Mucosa of stomach (tissue), 1 donor: ENCODE data around the gene TEX14.

ENCODE experiments used
- H3K27me3 ChIP-seq: one replicate; pipeline ENCODE4 v1.7.0; 2013; ENCODE audit warnings: mild to moderate bottlenecking, low read length; ENCODE audit not compliant: control insufficient read depth, insufficient read depth
- H3K36me3 ChIP-seq: one replicate; pipeline ENCODE4 v1.7.0; 2013; ENCODE audit warnings: low read length; ENCODE audit not compliant: control insufficient read depth, insufficient read depth
- H3K4me1 ChIP-seq: one replicate; pipeline ENCODE4 v1.7.0; 2013; ENCODE audit warnings: mild to moderate bottlenecking, low read length; ENCODE audit not compliant: control insufficient read depth, insufficient read depth
- H3K4me3 ChIP-seq: one replicate; pipeline ENCODE4 v1.7.0; 2013; ENCODE audit warnings: low read length
- H3K9ac ChIP-seq: one replicate; pipeline ENCODE4 v1.7.0; 2013; ENCODE audit warnings: mild to moderate bottlenecking, low read length, moderate library complexity
- H3K9me3 ChIP-seq: one replicate; pipeline ENCODE4 v1.7.0; 2013; ENCODE audit warnings: mild to moderate bottlenecking, low read length, moderate library complexity; ENCODE audit not compliant: control insufficient read depth
- donor health status: Pancreatic carcinoma.

TEX14 gene

GRCh38 chr17:58606934-58607333 lies 84.9 kb downstream of the TEX14 start:
- Histone ChIP-seq H3K9me3 (no peaks in the 10 kb centered on the region), H3K36me3 (no peaks in the 10 kb centered on the region), H3K9ac (no peak overlapping the region), H3K4me1 (no peaks in the 10 kb centered on the region), H3K27me3 (no peaks in the 10 kb centered on the region), H3K4me3 (no peak overlapping the region)

DNA sequence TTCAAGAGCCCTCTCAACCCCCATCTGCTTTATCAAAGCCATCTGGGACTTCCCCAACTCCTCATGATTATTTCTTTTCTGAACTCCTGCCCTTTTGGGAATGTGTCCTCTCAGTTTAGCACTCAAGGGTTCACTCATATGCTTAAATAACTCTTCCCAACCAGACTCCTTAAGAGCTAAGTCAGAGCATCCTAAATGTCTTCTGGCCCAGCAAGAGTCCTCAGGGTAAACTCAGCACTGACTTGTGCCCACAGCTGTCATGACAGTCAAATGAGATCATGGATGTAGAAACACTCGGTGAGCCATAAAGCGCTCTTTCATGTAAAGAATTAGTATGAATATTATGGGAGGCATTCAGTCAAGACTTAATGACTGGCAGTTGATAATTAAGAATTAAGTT lies 85.9 kb downstream of the TEX14 start:
- no peak overlapping the region for H3K9ac ChIP-seq
- no peaks in the 10 kb centered on the region for H3K9me3 ChIP-seq
- no peak overlapping the region for H3K4me3 ChIP-seq
- no peaks in the 10 kb centered on the region for H3K27me3 ChIP-seq
- no peaks in the 10 kb centered on the region for H3K36me3 ChIP-seq
- H3K4me1 ChIP-seq, result no peaks in the 10 kb centered on the region

DNA sequence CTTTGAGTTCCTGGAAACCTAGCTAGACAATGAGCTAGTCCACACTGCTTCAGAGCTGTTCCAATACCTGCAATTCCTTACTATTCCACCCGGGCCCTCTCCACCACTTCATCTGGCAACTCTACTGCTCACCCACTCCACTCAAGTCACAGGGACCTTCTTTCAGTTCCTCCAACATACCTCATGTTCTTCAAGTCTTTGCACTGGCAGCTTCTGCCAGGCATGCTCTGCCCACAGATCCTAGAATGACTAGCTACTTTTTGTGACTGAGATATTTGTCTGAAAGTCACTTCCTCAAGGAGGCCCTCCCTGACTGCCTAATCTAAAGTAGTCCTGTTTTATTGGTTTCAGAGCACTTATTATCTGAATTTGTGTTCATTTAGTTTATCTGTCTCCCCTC lies 86.4 kb downstream of the TEX14 start:
- H3K36me3 ChIP-seq, result no peaks in the 10 kb centered on the region
- no peak overlapping the region for H3K9ac ChIP-seq
- H3K4me3 ChIP-seq, result no peak overlapping the region
- no peaks in the 10 kb centered on the region for H3K4me1 ChIP-seq
- no peaks in the 10 kb centered on the region for H3K9me3 ChIP-seq
- no peaks in the 10 kb centered on the region for H3K27me3 ChIP-seq

- Histone ChIP-seq H3K4me1 (no peaks in the 10 kb centered on the region), H3K9ac (no peak overlapping the region), H3K27me3 (no peaks in the 10 kb centered on the region)
Observed at GRCh38 chr17:58601976-58602375, 89.9 kb downstream of the TEX14 start.

GRCh38 chr17:58597371-58597770 lies 94.5 kb downstream of the TEX14 start:
- no peaks in the 10 kb centered on the region for H3K27me3 ChIP-seq
- H3K4me1 ChIP-seq, result no peaks in the 10 kb centered on the region
- H3K4me3 ChIP-seq, result no peak overlapping the region
- H3K9me3 ChIP-seq, result no peaks in the 10 kb centered on the region
- H3K9ac ChIP-seq, result no peak overlapping the region
- no peaks in the 10 kb centered on the region for H3K36me3 ChIP-seq

More at GRCh38 chr17:58601976-58602375, 89.9 kb downstream of the TEX14 start:
- H3K36me3 ChIP-seq, result no peaks in the 10 kb centered on the region
- H3K4me3 ChIP-seq, result no peak overlapping the region
- H3K9me3 ChIP-seq, result no peaks in the 10 kb centered on the region

- Histone ChIP-seq H3K36me3 (no peaks in the 10 kb centered on the region), H3K4me3 (no peak overlapping the region), H3K4me1 (no peaks in the 10 kb centered on the region), H3K9ac (no peak overlapping the region), H3K27me3 (no peaks in the 10 kb centered on the region), H3K9me3 (no peaks in the 10 kb centered on the region)
Observed at GRCh38 chr17:58595194-58595792, 96.6 kb downstream of the TEX14 start.

GRCh38 chr17:58593123-58593522 lies 98.7 kb downstream of the TEX14 start:
- H3K9ac ChIP-seq, result no peak overlapping the region
- no peaks in the 10 kb centered on the region for H3K9me3 ChIP-seq
- no peak overlapping the region for H3K4me3 ChIP-seq
- no peaks in the 10 kb centered on the region for H3K36me3 ChIP-seq
- no peaks in the 10 kb centered on the region for H3K27me3 ChIP-seq
- H3K4me1 ChIP-seq, result no peaks in the 10 kb centered on the region

GRCh38 chr17:58591455-58591854 lies 100.4 kb downstream of the TEX14 start:
- Histone ChIP-seq H3K9me3 (no peaks in the 10 kb centered on the region), H3K4me3 (no peak overlapping the region), H3K4me1 (no peaks in the 10 kb centered on the region), H3K36me3 (no peaks in the 10 kb centered on the region), H3K27me3 (no peaks in the 10 kb centered on the region), H3K9ac (no peak overlapping the region)

DNA sequence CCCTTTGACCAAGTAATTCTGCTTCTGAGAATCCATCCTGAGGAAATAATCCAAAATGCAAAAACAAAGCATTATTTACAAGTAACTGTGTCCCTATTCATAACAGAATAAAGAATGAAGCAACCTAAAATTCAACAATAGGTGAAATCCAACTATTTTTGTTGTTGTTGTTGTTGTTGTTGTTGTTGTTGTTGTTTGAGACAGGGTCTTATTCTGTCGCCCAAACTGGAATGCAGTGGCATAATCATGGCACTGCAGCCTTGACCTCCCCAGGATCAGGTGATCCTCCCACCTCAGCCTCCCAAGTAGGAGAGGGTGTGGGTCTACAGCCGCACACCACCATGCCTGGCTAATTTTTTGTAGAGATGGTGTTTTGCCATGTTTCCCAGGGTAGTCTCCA lies 101.5 kb downstream of the TEX14 start:
- Histone ChIP-seq H3K9ac (no peak overlapping the region), H3K4me3 (no peak overlapping the region), H3K9me3 (no peaks in the 10 kb centered on the region), H3K27me3 (no peaks in the 10 kb centered on the region), H3K4me1 (no peaks in the 10 kb centered on the region), H3K36me3 (no peaks in the 10 kb centered on the region)

- Histone ChIP-seq H3K4me3 (no peak overlapping the region), H3K9me3 (no peaks in the 10 kb centered on the region), H3K4me1 (no peaks in the 10 kb centered on the region), H3K9ac (no peak overlapping the region), H3K27me3 (no peaks in the 10 kb centered on the region), H3K36me3 (no peaks in the 10 kb centered on the region)
Observed at GRCh38 chr17:58587713-58588117, 104.1 kb downstream of the TEX14 start.

DNA sequence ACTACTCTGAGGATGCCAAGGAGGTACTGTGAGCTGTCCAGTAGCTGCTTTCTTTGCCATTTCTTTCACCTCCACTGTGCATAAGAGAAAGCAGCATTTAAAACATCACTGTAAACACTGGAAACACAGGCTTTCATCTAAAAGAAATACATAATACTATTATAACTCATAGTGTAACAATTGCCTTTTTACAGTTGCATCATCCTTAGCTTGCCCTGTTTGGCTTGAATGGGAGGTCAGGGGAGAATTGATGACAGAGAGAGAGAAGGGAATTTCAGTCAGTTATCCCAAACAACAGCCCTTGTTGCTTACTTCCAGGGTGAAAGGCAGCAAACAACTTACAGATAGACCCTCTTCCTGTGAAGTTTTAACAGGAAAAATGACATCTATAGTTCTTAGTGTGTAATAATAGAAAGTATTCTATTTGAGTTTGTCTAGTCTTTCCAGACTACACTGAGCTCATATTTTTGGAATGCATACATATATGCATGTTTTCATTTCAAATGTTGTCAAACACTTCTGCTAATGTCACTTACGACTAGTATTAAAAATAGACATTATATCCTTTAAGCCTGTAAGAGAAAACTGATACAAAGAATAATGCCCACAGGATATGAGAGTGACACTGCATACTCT lies 105.7 kb downstream of the TEX14 start:
- H3K4me3 ChIP-seq, result no peak overlapping the region
- no peaks in the 10 kb centered on the region for H3K4me1 ChIP-seq
- no peaks in the 10 kb centered on the region for H3K27me3 ChIP-seq
- no peaks in the 10 kb centered on the region for H3K9me3 ChIP-seq
- no peaks in the 10 kb centered on the region for H3K36me3 ChIP-seq
- no peak overlapping the region for H3K9ac ChIP-seq

GRCh38 chr17:58585554-58585953 lies 106.3 kb downstream of the TEX14 start:
- H3K9ac ChIP-seq, result no peak overlapping the region
- no peaks in the 10 kb centered on the region for H3K27me3 ChIP-seq
- H3K36me3 ChIP-seq, result no peaks in the 10 kb centered on the region
- H3K4me1 ChIP-seq, result no peaks in the 10 kb centered on the region
- H3K4me3 ChIP-seq, result no peak overlapping the region
- no peaks in the 10 kb centered on the region for H3K9me3 ChIP-seq

DNA sequence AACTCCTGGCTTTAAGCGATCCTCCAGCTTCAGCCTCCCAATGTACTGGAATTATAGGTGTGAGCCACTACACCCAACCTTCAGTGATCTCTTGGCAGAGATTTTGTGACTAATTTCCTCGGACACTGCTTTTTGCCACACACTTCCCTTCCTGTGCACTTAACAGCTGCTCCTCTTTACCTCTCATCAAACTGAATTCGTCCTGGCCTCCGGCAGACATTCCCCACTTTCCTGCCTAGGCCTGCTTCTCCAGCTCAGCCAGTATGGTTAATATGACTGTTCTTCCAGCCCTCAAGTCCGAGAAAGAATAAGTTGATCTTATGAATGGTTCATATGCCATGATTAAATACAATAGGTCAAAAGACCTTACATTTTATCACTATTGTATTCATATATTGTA lies 108.4 kb downstream of the TEX14 start:
- Histone ChIP-seq H3K27me3 (no peaks in the 10 kb centered on the region), H3K9ac (no peak overlapping the region), H3K9me3 (no peaks in the 10 kb centered on the region), H3K36me3 (no peaks in the 10 kb centered on the region), H3K4me1 (no peaks in the 10 kb centered on the region), H3K4me3 (no peak overlapping the region)
